GM20000 (cell line): Measurements from ENCODE around the gene PAK6.
A peak's percentile ranks its signal among the peaks of the same experiment; 100 is the strongest.

Experiments
- DNase-seq: peaks from one replicate; pipeline ENCODE4 v3.0.0; 2012; ENCODE audit warnings: low spot score
- TF ChIP-seq, protein P1 (sequence below): IDR thresholded peaks from 2 replicates; pipeline ENCODE4 v1.5.1; 2012; ENCODE audit warnings: mild to moderate bottlenecking, control low read depth; ENCODE audit errors: extremely low read depth, missing control alignments

The PAK6 gene

DNA sequence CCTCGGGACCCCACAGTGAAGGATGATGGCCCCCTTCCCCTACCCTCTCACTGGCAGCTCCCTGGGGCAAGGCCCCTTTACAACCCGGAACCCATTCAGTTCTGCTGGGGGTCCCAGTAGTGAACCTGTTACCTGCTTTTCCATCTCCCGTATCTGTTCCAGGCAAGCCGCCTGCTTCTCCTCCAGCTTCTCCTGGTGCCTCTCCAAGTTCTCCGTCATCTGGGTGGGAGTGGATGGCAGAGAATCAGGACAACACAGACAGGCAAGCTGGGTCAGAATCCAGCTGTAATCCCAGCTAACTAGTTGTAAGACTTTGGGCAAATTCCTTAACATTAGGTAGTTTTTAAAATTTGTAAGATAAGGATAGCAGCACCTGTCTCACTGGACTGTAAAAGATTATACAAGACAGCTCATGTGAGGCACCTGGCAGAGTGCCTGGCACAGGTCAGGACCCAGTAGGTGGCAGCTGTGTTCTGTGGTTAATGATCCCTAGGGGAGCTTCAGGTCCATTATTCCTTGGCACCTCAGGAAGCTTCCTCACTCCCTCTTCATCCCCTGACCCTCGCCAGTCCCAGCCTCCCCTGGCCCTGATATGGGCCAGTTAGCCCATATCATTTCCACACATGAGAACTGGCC, 50.4 kb downstream of the PAK6 start:
- TF ChIP-seq, protein P1, sequence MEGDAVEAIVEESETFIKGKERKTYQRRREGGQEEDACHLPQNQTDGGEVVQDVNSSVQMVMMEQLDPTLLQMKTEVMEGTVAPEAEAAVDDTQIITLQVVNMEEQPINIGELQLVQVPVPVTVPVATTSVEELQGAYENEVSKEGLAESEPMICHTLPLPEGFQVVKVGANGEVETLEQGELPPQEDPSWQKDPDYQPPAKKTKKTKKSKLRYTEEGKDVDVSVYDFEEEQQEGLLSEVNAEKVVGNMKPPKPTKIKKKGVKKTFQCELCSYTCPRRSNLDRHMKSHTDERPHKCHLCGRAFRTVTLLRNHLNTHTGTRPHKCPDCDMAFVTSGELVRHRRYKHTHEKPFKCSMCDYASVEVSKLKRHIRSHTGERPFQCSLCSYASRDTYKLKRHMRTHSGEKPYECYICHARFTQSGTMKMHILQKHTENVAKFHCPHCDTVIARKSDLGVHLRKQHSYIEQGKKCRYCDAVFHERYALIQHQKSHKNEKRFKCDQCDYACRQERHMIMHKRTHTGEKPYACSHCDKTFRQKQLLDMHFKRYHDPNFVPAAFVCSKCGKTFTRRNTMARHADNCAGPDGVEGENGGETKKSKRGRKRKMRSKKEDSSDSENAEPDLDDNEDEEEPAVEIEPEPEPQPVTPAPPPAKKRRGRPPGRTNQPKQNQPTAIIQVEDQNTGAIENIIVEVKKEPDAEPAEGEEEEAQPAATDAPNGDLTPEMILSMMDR: no peak
- no peak for DNase-seq

DNA sequence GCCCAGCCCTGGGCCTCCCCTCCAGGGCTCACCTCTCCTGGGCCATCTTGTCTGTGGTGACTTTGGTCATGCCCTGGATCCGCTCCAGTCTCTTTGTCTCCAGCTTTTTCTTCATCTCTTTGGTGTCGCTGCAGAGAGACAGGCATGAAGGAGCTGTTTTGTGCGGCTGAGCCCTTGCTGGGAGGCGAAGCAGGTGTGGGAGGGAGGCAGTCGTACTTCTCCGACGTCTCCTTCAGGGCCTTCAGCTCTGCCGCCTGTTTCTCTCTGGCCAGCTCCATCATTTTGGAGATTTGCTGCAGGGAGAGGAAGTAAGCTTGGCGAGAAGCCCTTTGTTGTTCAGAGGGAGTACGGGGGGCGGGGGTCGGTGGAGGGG, 51.7 kb downstream of the PAK6 start:
- TF ChIP-seq, protein P1: no peak
- no peak for DNase-seq

DNA sequence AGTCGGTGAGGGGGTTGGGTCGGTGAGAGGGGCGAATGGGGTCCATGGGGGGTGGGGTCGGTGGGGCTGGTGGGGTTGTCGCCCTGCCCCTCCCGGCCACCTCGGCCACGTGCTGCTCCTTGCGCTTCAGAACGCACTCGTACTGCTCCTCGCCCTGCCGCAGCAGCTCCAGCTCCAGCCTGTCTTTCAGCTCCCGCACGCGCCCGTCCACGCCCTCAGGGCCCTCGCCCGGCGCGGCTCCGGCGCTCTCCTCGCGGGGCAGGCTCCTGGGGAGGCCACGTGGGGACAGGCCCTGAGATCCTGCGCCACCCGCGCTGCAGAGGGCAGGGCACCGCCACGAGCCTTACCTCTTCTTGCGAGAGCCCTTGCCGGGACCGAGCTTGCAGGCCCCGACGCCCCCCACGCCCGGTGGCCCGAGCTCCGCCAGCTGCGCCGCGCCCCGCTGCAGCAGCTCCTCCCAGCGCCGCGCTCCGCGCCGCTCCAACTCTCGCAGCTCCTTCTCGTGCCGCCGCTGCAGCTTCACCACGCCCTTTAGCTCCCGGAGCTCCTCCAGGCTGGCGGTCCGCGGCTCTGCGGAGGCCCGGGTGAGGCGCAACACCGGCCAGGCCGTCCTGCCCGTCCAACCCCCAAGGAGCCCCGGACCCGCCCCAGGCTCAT, 52.2 kb downstream of the PAK6 start:
- DNase-seq: no peak
- TF ChIP-seq, protein P1: no peak

DNA sequence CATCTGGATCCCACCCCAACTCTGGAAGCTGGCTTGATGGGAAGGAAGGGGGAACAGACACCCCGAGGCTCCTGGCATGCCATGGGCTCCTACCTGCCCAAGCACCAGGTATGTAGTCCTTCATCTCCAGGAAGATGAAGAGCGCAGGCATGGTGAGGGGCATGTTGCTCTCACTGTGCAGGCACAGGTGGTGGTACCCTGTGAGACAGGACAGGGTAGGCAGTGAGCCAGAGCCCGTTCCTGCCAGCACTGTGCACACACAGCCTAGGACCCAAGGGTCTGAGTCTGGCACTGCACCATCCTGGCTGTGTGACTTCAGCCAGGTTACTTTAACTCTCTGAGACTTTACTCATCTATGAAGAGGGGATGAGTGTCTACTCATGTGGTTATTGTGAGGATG, 53.4 kb downstream of the PAK6 start:
- no peak for DNase-seq
- TF ChIP-seq, protein P1: no peak

DNA sequence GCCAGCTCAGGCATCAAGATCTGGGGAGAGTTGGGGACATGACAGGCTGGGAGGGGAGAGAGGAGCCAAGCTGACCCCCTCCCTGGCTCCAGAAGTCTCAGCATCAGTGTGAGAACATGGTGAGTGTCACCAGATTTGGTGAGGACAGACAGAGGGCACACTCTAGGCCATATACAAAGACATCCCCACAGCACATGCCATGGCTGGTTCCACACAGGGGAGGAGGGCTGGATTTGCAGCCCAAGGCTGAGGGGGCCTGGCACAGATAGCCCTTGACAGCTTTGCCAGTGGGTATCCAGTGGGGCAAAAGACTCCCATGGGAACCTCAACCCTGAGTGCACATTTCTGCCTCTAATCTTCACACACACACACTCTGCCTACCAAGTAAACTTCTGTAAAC, 54.1 kb downstream of the PAK6 start:
- TF ChIP-seq, protein P1: no peak
- peak; percentile 12 for DNase-seq

DNA sequence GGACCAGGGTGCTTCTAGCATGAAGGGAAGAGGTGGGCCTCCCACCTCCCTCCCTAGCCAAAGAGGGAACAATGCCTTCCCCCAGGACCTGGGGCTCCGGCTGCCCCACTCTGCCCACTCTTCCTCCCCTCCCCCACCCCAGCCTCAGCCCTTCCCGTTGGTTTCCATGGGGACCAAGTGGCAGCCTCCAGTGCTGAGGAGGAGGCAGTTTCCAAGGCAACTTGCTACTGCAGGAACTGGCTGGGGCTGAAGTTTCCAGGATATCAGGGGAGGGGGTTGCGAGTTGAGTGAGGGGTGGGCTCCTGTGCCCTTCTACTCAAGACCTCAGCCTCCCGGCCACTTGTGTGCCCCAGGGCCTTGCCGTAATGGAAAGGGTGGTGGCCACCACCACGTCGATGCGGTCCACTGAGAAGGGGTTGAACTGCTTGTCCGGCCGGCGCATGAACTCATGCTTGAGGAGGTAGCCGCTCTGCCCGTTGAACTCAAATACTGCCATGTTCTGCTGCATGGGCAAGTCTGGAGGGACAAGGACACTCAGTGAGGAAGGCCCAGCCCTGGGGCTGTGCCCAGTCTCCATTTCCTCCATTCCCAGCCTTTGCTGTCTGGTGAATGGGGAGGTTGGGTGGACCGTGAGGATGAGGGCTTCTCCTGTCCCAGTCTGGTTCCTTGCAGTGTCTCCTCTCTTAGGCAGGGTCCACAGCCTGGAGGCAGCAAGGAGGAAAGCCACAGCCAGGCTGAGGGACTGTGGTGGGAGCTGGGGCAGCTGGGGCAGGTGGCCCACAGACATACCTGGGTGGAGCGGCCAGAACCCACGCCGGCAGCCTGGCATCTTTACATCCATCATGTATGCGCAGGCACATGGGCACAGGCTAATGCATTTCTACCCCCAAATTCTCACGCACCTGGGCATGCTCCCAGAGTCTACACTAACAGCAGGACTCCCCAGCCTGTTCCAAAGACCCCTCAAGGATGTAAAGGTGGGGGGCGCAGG, 55.3 kb downstream of the PAK6 start:
- no peak for DNase-seq
- TF ChIP-seq, protein P1: no peak

DNA sequence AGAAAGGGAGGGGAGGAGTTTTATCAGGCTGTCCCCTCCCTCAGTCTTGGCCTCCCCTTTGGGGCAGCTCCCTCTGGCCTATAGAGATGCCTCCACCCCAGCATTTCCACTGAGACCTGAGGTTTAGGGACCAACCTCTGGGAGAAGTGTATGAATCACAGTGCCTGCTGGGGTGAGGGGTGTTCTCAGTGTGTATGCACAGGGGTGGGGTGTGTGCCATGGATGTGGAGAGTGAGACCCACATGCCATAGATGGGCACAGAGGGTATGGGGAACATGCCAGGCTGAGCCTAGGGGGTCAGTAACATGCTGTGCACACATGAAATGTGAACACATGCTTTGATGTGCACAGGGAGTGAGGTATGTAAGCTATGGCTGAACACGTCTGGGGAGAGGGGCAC, 56.4 kb downstream of the PAK6 start:
- peak; percentile 15 for DNase-seq
- TF ChIP-seq, protein P1: no peak
